ENCODE measurements around the gene VCP. TPM values are rescaled to one million over a fixed set of nuclear protein-coding genes. Genes with fewer than 3 reads are reported as not detected.

The VCP gene
- 684 and 811 TPM in 2 replicates for total RNA-seq

DNA sequence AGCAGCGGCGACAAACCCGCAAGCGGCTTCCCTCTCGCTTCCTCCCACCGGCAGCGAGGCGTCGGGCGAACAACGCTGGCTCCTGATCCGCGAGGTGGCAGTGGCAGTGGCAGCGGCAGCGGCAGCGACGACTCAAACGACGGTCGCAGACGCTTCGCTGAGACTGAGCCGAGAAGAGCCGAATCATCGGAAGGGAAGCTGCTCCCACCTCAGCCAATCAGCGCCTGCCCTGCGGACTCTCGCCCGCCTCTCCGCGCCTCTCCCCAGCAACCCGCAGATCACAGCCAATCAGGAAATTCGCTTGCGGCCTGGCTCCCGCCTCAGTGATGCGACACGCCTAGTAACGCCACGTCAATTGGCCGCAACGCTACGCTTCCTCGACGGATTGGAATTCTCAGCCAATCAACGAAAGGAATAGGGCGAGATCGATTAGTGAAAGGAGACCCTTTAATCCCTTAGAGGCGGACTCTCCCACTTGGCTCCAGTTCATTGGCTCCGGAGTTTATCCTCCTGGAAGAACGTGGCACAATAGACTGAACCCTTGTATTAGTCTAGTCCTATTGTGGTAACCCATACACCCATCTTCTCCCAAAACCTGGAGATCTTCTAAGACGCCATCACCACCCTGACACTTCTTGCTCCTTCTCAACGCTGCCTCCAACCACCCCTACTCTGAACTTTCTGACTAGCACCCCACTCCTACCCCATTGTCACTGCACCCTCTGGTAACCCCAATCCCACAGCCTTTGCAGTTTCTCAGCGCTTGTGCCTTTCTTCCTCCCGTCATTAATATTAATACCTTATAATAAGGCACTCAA is at the start of gene VCP:
Gene VCP, minus strand, starts transcription at position 165 of the 818 bp plus-strand sequence. CDS start 272 bp downstream, outside the sequence.
- peak; percentile 98 for DNase-seq (ENCODE audit: low read depth, low spot score)

DNA sequence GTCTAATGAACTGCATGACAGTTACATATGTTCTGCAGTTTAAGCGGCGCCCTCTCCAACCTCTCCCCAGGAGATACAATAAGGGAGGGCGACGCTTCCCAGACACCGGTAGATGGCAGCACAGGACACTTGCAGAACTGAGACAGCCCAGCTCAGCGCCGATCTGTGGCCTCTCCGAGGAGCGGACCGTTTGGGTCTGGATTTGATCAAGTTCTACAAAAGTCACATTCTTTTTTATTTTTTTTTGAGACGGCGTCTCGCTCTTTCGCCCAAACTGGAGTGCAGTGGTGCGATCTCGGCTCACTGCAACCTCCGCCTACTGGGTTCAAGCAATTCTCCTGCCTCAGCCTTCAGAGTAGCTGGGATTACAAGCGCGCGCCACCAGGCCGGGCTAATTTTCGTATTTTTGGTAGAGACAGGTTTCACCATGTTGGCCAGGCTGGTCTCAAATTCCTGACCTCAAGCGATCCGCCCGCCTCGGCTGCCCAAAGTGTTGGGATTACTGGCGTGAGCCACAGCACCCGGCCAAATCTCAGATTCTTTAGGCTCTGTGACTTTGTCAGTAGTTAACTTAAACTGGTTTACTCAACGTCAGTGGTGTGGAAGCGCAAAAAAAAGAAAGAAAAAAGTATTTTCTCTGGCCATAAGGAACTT is 44.6 kb upstream of the VCP start:
- peak; percentile 84 for DNase-seq (ENCODE audit: low read depth, low spot score)

DNA sequence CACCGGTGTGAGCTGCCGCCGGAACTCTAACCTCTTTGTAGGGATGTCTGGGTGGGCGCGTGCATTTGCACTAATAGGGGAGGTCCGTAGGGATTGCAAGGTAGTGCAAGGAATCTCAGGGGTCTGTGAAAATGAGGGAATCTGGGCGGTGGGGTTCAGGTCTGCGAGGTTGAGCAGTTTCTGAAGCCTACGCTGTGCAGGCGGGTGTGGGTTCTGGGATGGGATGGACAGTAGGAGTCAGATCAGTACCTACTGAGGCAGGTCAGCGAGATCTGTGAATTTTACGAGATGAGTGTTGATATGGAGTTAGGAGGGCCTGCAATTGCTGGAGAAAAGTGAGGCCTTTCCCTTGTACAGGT is 44.1 kb upstream of the VCP start:
- no peak for DNase-seq (ENCODE audit: low read depth, low spot score)

DNA sequence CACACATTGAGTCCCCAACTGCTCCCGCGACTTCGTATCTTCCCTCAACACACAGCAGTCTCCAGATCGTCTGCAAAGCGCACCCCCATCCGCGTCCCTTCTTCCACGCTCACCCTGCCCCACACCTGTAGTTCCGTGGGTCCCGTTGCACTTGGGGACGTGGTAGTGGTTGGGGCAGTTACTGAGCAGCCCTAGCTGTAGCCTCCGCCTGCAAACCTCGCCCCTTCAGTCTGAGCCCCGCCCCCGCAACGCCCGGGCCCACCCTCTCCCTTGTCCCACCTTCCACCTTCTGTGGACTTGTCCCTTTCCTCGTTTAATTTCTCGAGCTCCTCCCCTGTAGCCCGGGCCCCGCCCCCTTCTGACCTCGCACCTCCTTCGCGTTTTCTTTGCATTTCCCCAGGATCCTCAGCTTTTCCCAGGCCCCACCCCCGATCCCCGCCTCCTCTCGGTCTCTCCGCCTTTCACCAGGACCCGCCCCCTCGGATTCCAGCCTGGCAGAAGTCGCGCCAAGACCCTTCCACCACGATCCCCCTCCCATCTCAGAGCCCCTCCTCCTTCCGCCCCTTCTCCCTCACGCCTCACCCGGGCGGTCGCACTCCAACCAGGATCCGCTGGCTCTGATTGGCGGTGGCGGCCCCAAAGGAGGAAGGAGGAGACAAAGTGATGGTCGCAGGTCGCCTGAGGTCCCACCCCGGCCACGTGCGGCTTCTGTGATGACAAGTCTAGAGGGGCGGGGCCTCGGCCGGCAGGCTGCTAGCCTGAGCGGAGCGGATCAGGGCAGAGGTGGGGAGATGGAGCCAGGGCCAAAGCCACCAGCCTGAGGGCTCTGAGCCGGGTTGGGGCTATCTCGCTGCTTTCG is 43.5 kb upstream of the VCP start, which contains the start of gene ATOSB:
Gene ATOSB, minus strand, starts transcription at position 183 of the 859 bp plus-strand sequence. CDS start 7,588 bp downstream, outside the sequence.
- DNase-seq (ENCODE audit: low read depth, low spot score): peak; percentile 87

DNA sequence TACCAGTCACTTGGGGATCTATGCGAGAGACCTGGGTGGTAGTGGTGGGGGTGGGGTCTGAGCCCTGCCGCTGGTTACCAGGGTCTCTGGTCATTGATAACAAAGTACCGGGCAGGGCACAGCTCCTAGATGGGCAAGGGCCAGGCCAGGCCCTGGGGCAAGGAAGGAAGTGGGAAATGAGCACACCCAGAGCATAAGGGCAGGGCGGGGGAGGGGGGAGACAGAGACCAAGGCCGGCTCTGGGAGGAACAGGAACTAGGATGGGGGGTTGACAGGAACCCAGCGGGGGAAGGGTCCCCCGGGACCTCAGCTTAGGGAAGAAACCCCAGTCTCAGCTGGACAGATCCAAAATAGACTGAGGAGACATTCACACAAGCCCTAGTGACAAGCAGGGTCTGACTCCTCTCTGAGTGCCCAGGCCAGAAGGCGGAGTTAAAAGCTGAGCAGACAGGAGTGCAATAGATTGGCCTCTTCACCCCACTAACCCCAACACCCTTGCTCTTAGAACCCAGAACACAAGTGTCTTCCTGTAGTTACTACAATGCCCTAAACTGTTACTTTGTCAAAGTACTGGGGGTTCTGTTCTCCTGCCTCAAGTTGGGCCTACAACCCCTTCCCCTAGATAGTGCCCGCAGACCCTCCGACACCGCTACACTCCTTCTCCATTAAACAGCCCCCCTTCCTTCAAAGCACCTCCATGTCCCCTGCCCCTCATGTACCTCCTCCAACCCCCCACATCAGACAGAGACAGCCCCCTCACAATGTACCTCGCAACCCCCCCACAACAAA is 42.6 kb upstream of the VCP start:
- no peak for DNase-seq (ENCODE audit: low read depth, low spot score)

DNA sequence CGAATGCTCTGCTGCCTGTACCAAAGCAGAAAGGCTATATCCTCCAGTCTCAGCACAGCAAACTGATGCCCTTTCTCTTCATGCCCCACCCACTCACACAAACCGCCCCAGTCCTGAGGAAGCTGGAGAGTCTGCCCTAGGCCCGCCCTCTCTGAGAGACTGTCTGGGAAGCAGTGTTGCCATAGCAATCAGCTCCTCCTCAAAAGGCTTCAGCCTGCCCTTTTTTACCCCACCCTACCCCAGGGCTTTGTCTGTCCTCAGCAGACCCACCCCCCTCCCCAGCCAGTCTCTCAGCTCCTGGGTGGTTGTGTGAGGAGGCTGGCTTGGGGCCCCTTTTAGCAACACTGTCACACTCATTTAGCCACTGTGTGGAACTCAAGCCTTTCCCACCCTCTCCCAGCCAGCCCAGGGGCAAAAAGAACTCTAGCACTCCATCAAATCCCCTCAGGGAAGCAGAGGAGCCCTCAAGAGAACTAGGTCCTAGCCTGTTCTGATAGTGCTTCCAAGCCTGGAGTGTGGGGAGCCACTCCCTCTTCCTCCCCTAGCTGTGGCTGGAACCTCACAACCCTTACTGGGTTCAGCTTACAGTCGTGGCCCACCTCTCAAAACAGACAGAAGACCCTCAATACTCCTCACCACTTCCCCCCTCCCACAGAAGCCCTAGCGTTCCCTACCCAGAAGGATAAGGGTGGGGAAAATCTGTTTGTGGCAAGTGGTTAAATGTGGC is 41.9 kb upstream of the VCP start:
- peak; percentile 87 for DNase-seq (ENCODE audit: low read depth, low spot score)

DNA sequence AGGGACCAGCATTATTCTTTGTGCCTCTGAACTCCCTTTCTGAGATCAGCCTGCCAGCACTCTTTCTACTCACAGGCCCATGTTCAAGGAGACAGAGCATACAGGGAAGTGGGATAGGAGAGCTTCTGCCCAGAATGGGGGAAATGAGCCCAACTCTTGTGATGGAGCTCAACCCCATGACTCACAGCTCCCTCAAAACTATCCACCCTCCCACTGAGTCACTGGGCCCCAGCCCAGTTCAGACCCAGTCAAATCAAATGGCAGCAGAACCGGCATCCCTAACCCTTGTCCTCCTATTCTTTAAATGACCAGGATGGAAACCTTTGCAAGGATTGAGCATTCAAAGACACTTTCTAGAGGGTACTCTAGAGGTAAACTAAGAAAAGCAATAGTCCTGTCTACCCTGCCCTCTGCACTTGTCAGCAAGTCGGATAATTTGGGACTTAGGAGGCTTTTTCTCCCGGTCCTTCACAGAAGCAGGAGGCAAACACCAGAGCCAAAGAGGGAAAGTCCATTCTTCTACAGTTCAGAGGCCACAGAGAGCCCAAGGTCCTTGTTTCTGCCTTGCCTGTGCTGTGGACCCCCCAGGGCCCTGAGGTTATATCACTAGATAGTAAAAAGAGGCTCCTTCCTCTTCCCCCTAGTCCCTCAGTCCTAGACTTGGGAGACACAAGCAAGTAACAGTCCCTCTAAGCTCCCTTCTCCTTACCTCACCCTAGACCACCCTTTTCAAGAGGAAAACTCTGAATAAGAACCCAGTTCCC is 40.0 kb upstream of the VCP start:
- no peak for DNase-seq (ENCODE audit: low read depth, low spot score)

- peak; percentile 97 for DNase-seq (ENCODE audit: low read depth, low spot score)
Observed at GRCh38 chr9:35111001-35111933, 38.8 kb upstream of the VCP start.

DNA sequence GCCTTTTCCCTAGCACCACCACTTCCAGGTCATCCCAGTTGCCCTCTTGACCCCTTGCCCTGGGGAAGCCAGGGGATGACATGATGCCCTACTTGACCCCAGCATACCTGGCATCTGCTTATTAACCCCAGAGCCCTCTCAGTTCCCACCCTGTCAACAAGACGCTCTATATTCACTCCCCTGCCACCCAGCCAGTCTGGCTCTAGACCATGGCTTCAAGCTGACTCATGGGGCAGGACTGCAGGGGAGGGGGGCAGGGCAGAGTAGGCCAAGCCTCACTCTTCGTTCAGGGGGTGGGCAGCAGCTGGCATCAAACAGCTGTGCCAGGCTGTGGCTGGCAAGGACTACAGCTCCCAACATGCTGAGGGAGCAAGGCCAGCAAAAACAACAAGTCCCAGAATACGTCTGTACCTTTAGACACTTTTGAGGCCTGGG is 37.9 kb upstream of the VCP start:
- no peak for DNase-seq (ENCODE audit: low read depth, low spot score)

GRCh38 chr9:35108946-35109575 is 36.6 kb upstream of the VCP start:
- no peak for DNase-seq (ENCODE audit: low read depth, low spot score)

DNA sequence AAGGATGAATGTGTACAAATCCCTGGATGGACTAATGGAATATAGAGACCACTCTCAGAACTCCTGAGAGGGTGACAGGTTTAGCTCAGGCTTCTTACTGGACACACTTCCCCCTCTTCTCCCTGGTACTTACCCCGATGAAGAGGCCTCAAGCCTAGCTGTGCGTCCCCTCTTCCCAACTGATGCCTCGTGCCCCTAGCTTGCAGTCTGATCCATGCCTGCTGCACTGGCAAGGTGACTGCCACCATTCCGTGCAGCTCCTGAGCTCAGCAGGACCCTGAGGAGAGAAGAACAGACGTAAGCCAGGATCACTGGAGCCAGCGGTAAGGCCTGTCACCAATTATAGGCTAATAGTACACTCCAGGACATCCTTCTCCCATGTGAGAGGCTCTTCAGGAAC is 36.0 kb upstream of the VCP start:
- DNase-seq (ENCODE audit: low read depth, low spot score): no peak

DNA sequence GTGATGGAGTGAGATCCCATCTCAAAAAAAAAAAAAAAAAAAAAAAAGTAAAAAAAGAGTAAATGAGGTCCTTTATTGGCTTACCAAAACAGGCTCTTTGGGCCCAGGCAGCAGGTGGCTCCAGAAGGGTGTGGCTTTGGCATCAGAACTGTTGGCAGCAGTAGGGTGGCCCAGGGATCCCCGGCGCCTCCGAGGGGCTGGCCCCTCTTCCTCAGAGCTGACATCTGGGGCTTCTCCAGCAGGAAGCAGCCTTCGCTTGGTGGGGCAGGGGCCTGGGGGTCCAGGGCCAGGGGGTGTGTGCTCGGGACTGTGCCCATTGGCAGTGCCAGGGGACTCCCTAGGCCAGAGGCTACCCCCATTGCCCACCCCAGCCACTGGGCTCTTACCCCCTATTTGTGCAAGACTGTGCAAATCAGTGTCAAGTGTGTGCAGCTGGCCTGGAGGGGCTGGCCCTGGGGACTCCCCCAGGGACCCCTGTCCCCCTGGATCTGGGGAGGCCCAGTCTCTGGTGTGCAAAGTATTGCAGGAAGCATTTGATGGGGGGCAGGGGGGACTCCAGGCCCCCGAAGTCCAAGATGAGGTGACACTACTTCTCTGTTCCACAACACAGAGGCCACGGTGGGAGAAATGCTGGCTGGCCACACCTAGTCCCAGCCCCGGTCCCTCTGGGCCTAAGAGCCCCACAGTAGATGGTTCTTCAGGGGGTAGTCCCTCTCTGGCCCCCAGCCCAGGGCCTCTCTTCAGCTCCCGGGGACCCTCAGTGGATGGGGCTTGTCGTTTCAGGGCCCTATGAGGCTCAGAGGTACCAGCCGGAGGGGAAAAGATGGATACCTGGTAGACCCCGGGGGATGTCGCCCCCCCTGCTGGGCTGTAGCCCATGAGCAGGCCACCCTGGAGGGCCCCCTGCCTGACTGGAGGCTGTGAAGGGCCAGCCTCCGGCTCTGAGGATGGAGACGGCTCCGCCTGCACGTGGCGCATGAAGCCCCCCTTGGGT is 35.2 kb upstream of the VCP start:
- DNase-seq (ENCODE audit: low read depth, low spot score): no peak

DNA sequence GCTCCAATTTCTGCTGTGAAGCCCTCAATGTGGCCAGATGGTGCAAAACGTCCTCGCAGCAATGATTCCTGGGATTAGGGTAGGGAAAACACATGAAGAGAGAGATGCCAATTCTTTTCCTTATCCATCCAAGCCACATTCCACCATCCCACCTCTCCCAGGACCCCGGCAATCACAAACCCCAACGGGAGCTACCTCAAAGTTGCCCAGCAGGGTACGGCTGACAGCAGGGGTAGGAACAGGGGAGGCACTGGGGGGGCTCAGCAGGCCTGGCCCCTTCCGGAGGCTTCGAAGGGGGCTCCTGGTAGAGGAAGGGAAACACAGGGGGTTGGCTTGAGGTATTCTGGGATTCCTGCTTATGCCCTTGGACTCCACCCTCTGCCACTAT is 33.9 kb upstream of the VCP start:
- DNase-seq (ENCODE audit: low read depth, low spot score): no peak

- DNase-seq (ENCODE audit: low read depth, low spot score): no peak
Observed at GRCh38 chr9:35105571-35106342, 33.3 kb upstream of the VCP start.

- no peak for DNase-seq (ENCODE audit: low read depth, low spot score)
Observed at GRCh38 chr9:35105126-35105525, 32.7 kb upstream of the VCP start.

DNA sequence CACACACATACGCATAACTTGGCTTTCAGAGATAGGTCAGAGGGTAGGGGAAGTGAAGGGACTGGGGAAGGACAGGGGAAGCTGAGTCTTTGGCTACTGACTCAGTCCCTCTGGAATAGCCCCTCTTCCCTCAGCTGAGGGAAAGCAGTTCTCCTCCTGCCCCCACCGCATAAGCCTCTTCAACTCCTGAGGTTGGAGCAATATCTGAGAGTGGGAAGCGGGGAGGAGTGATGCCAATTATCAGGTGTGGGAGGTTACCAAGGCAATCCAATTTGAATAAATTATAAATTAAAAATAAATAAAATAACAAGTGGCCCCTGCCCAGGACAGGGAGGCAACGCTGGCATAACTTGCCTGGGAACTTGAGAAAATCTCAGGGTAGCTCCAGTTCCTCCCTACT is 32.2 kb upstream of the VCP start:
- no peak for DNase-seq (ENCODE audit: low read depth, low spot score)

All from pulmonary artery endothelial cell (primary cell).